ENCODE data around the gene MYPOP.
"Not testable (repeated sequence)": the region's sequence is repeated elsewhere in the genome, so short reads cannot be mapped to it uniquely, and the experiment has no call there.

The MYPOP gene

DNA sequence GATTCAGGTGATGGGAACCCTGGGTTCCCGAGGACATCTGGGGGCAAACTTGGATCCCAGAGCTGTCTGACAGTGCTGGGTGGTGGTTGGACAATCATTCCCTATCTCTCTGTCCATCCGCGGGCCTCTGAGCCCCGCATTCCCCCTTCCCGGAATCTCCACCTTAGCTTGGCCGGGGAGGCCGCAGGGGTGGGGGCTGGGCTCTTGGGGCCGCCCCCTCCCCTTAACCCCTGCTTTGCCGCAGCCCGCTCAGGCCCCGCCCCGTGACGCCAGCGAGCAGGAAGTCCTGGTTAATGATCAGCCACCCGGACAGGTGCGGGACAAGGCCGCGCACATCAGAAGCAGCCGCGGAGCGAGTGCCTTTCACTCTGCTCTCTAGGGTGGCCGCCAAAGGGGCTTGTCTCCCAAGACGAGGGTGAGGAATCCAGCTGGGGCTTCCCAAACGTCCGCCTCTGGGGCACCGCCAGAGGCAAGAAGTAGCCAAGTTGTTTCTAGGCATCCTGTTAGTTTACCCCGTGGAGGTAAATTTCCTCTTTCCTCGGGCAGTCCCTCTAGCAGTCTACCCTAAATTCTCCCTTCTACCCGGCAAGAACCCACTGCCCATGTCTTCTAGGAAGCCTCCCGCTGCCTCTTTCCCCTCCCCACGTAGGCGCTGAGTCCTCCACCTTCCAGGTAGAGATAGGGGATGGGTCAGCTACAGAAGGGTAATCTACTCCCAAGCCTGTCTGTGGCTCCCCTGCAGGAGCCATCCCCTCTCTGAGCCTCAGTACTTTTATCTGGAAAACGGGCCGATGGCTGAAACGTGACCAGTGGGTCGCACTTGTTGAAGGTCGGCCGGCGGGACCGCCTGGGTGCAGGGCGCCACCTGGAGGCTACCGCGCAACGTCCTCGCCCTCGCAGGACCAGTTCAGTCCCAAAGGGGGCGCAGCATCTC, 19.5 kb downstream of the MYPOP start:
- DNase-seq = peak; percentile 88

DNA sequence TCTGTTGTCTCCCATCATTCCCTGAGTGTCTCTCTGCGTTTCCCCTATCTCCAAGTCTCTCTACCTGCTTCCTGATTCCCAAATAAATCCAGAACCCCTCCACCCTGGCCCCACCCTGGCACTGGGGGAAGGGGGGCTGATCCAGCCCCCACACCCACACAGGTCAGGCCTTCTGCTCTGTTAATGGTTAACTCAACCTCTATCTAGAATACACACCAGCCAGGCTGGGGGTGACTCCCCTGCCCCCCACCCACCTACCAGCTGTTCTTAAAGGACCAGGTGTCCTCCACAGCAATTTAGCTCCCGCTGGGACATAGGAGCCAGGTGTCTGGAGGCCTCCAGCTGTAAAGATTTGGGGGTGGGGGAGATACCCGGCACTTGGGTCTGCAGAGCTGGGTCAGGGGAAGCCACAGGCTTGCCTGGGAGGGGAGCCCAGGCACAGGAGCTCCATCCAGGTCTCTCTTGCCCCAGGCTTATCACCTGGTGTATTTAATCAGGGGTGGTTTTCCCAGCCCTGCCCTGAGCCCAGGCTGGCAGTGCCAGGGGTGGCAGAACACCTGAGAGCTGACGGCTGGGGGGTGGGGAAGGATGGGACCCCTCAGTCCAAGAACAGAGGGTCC, 20.4 kb downstream of the MYPOP start:
- no peak for DNase-seq

GRCh38 chr19:45881082-45881908, 21.1 kb downstream of the MYPOP start:
- DNase-seq = no peak

DNA sequence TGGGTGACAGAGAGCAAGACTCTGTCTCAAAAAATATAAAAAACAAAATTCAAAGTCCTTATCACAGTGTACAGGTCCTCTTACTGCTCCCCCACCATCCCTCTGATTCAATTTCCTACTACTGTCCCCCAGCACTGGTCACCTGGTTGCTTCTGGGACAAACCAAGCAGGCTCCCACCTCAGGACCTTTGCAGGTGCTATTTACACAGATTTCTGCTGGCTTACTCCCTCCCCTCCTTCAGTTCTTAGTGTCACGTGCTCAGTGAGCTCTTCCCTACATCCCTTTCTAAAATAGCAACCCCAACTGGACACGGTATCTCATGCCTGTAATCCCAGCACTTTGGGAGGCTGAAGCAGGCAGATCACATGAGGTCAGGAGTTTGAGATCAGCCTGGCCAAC, 22.4 kb downstream of the MYPOP start:
- DNase-seq = no peak

GRCh38 chr19:45879055-45879454, 23.4 kb downstream of the MYPOP start:
- DNase-seq = no peak

DNA sequence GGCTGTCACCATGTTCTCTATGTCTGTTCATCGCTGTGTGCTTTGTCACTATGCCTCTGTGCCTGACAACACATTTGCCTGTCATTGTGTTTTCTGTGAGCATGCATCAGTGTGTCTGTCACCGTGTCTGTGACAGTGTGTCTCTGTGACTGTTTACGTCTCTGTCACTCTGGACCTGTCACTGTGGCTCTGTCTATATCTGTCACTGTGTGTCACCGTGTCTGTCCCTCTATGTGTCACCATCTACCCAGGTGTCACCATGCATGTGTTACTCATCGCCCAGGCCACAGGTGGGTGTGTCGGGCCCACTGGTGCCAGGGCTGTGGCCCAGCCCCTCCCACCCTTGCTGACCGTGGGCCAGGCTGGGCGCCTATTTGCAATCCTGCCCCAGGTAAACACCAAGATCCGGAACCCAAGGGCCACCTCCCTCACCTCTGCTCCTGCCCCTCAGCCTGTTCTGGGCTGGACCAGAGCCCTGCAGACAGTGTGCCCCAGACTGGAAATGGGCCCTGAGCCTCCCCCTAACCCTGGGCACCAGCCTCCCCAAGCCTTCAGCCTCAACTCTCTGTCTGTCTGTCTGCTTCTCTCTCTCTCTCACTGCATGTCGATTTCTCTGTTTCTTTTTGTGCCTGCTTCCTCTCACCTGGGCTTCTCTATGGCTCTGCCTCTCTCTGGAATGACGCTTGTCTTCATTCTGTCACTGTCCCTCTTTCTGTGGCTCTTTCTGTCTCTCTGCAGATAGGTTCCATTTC, 24.2 kb downstream of the MYPOP start:
- no peak for DNase-seq

GRCh38 chr19:45876411-45877197, 25.8 kb downstream of the MYPOP start:
- DNase-seq = peak; percentile 91

GRCh38 chr19:45876161-45876410, 26.3 kb downstream of the MYPOP start:
- no peak for DNase-seq

DNA sequence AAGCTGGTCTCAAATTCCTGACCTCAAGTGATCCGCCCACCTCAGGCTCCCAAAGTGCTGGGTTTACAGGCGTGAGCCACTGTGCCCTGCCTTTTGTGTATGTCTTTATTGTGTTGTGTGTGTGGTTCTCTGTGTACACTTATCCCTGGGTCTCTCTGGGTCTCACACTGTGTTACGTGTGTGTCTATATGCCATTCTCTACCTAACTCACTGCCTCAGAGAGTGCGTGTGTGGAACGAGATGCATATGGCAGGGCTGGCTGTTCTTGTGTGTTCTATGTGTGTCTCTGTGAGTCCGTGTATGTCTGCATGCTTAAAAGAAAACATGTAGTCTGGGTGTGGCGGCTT, 27.8 kb downstream of the MYPOP start:
- DNase-seq = no peak

GRCh38 chr19:45873219-45873772, 29.1 kb downstream of the MYPOP start:
- no peak for DNase-seq

DNA sequence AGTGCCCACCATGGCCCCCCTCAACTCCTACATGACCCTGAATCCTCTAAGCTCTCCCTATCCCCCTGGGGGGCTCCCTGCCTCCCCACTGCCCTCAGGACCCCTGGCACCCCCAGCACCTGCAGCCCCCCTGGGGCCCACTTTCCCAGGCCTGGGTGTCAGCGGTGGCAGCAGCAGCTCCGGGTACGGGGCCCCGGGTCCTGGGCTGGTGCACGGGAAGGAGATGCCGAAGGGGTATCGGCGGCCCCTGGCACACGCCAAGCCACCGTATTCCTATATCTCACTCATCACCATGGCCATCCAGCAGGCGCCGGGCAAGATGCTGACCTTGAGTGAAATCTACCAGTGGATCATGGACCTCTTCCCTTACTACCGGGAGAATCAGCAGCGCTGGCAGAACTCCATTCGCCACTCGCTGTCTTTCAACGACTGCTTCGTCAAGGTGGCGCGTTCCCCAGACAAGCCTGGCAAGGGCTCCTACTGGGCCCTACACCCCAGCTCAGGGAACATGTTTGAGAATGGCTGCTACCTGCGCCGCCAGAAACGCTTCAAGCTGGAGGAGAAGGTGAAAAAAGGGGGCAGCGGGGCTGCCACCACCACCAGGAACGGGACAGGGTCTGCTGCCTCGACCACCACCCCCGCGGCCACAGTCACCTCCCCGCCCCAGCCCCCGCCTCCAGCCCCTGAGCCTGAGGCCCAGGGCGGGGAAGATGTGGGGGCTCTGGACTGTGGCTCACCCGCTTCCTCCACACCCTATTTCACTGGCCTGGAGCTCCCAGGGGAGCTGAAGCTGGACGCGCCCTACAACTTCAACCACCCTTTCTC, 30.1 kb downstream of the MYPOP start:
- no peak for DNase-seq

GRCh38 chr19:45870798-45871197, 31.6 kb downstream of the MYPOP start:
- no peak for DNase-seq

- not testable (repeated sequence) for DNase-seq
Observed at GRCh38 chr19:45867241-45867640, 35.2 kb downstream of the MYPOP start.

- DNase-seq = no peak
Observed at GRCh38 chr19:45866400-45867176, 35.8 kb downstream of the MYPOP start.

DNA sequence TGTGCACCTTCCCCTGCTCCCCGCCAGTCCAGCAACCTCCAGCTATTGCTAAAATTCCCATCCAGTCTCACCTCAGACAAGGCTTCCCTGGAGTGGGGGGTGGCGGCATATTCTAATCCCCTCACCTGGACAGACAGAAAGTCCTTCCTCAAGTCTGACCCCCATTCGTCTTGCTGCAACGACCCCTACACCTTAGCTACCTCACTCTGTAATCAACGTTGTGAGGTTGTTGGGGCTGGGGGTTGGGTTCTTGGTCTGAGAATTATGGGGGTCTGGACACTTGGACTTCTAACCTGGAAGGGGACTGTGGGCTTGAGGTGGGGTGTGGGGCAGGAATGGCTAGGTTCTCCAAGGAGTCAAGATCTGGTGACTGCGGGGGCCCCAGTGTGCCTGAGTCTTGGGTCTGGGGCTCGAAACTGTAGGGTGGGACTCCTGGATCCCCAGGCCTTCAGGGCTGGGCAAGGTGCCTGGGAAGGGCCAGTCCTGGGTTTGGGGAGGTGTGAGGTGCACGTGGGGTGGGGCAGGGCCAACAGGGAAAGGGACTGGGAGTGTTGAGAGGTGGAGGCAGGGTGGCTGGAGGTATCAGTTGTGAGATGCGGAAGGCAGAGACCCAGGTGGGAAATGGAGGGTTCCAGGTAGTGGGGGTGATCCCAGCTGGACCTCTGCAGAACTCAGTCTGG, 37.0 kb downstream of the MYPOP start:
- no peak for DNase-seq

DNA sequence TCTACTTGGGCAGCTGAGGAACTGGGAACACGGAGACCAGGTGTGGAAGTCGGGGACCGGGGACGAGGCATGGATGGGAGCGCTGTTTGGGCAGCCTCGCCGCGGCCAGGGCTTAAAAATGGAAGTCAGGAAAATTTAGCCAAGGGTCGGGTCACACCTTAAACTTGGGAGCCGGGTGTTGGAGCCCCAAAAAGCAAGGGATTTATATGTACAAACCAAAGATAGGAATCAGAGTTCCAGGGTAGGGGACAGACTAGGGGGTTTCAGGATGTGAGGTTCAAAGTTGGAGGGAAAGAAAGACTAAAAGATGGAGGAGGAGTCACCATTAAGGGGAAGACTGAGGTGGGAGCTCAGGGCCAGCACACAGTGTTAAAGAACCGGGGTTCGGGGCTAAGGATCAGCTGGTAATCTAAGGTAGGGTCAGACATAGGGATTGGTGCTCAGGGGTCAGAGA, 37.8 kb downstream of the MYPOP start:
- DNase-seq = no peak

GRCh38 chr19:45863840-45864628, 38.4 kb downstream of the MYPOP start, which contains the start of gene FOXA3:
Gene FOXA3, plus strand, starts transcription at chr19:45864326. Its CDS starts 131 bp downstream, at chr19:45864457.
- DNase-seq = peak; percentile 45

GRCh38 chr19:45863335-45863839, 39.0 kb downstream of the MYPOP start:
- DNase-seq = no peak
